GM21423 (cell line): Measurements from ENCODE around the gene CANT1.
"Not testable (repeated sequence)": the region's sequence is repeated elsewhere in the genome, so short reads cannot be mapped to it uniquely, and the experiment has no call there.

Experiments used
- ATAC-seq: cut with Tn5 transposase; IDR thresholded peaks from one replicate; pipeline ENCODE4 v1.9.1; 2021; ENCODE audit warnings: mild to moderate bottlenecking, moderate library complexity; ENCODE audit not compliant: unreplicated experiment

CANT1 gene

GRCh38 chr17:78962345-78962983 is 47.1 kb downstream of the CANT1 start:
- no peak for ATAC-seq

DNA sequence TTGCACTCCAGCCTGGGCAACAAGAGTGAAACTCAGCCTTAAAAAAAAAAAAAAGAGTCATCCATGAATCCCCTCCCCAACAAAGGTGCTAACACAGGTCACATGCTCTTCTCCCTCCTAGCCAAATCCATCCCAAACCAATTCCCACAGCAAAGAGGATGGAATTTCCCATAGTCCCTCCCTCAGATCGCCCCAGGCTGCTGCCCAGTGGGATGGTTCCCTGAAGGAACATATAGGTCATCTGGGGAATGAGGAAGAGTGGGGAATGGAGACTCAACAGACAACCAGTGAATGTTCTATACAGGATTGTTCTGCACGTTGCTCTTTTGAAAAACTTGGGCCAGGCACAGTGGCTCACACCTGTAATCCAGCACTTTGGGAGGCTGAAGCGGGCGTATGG is 48.0 kb downstream of the CANT1 start:
- ATAC-seq = no peak

- ATAC-seq = no peak
These were observed 48.6 kb downstream of the CANT1 start for GRCh38 chr17:78960928-78961327.

DNA sequence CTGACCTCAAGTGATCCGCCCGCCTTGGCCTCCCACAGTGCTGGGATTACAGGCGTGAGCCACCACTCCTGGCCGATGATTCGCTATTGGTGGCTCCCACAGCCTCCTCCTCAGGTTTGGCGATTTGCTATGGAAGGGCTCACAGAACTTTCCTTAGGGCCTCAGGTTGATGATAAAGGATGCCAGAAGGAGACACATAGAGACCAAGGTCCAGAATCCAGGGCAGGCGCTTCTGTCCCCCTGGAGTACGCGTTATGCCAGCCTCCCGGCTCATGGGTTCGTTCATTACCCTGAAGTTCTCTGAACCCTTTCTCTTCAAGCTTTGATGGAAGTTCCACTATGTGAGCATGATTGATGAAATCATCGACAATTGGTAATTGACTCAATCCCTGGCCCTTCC is 49.8 kb downstream of the CANT1 start:
- ATAC-seq = no peak

- no peak for ATAC-seq
These were observed 50.9 kb downstream of the CANT1 start for GRCh38 chr17:78958641-78959127.

DNA sequence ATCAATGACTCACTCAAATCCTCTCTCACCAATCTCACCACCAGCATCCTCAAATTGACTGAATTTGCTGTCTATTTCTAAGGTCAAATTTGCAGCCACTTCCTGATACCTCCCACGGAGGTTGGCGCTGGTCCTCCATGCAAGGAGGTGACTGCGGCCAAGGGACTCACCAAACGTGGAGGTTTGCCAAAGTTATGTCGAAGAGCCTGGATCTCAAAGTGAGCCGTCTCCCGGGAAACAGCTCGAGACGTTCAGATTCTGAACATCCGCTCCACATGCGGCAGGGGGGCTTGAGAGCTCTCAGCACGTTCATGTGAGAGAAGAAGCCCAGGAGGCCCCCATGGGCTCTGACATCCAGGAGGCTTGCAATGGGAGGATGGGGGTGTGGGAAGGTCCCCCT is 52.4 kb downstream of the CANT1 start:
- no peak for ATAC-seq

GRCh38 chr17:78956254-78956653 is 53.3 kb downstream of the CANT1 start:
- no peak for ATAC-seq

GRCh38 chr17:78954684-78955083 is 54.9 kb downstream of the CANT1 start:
- ATAC-seq = no peak

DNA sequence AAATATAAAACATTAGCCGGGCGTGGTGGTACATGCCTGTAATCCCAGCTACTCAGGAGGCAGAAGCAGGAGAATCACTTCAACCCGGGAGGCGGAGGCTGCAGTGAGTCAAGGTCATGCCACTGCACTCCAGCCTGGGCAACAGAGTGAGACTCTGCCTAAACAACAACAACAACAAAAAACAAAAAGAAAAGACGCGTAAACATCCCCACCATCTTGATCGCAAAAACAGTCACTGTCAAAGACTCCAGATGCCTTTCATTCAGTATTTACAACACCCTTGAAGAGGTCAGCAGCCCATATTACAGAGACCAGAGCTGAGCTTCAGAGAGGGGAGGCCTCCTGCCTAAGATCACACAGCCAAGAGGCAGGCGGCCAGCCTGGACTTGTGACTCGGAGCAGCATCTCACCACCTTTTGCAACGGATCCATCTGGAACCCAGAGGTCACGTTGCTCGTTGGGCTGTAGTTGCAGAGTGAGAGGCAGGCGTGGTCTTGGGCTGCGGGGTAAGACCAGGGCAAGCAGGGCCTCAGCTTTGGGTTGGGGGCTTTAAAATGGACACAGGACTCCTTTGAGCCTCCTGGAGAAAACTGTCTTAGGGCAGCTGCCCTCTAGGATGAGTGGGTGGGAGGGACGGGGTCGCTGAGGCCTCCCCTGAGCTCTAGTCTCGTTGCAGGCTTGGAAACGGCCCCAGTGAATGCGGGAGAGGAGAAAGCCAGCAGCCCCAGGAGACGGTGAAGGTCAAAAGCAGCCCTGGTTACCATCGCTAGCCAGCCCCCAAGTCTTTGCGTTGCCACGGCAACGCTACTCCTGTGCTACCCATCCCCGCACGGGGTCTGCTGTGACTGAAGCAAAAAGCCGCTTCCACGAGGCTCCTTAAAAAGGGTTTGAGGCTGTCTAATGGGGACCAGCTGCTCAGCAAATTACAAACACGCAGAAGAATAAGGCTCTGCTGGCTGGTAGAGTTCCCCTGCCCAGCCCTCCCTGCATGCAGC is 55.9 kb downstream of the CANT1 start:
- no peak for ATAC-seq

DNA sequence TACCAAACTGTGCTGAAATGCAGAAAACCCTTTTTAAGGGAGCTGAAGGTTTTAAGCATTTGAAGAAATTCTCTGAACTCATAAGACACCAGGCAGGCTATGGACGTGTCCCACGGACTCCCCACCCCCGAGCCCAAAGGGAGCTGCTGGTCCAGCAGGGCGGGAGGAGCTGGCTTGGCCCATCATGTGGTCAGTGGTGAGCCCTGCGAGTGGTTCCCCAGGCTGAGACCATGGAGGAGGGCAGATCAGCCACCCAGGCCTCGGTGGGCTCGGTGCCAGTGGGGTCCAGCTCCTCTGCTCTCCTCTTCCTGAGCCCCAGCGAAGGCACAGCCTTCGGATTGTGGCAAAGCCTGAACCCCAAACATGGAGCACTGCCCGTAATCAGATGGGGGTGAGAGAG is 56.9 kb downstream of the CANT1 start:
- ATAC-seq = no peak

GRCh38 chr17:78951967-78952551 is 57.5 kb downstream of the CANT1 start:
- ATAC-seq = no peak

DNA sequence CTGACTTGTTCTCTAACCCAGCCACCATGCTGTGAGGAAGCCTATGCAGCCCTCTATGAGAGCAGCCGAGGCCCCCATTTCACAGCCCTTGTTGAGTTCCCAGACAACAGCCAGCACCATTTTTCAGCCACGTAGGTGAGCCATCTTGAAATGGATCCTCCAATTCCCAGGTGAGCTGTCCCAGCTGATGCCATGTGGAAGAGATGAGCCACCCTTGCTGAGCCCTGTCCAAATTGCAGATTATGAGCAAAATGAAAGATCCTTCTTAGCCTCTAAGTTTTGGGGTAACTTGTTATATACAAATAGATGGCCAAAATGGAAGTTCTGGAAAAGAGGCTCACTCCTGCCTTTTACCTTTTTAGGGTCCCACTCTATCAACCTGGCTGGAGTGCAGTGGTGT is 58.7 kb downstream of the CANT1 start:
- ATAC-seq = no peak

- no peak for ATAC-seq
These were observed 62.1 kb downstream of the CANT1 start for GRCh38 chr17:78947235-78948149.

DNA sequence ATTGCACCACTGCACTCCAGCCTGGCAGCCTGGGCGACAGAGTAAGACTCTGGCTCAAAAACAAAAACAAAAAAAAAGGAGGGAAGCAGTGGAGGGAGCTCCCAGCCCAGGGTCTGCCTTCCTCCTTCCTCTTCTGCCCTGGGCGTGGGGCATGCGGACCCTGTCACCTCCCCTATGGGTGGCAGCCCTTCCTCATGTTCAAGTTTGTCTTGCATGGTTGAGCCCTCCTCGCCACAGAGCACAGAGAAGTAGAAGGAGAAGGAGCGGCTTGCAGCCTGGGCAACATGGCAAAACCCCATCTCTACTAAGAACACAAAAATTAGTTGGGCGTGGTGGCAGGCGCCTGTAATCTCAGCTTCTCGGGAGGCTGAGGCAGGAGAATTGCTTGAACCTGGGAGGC is 62.9 kb downstream of the CANT1 start:
- ATAC-seq = no peak

GRCh38 chr17:78946131-78946530 is 63.4 kb downstream of the CANT1 start:
- no peak for ATAC-seq

GRCh38 chr17:78945455-78945854 is 64.1 kb downstream of the CANT1 start:
- not testable (repeated sequence) for ATAC-seq

- ATAC-seq = no peak
These were observed 64.6 kb downstream of the CANT1 start for GRCh38 chr17:78944956-78945355.

GRCh38 chr17:78944026-78944425 is 65.5 kb downstream of the CANT1 start:
- no peak for ATAC-seq
